GM19468 (cell line): ENCODE measurements around the gene FLNB.
"Not testable (repeated sequence)": the region's sequence is repeated elsewhere in the genome, so short reads cannot be mapped to it uniquely, and the experiment has no call there.

Source experiments
- ATAC-seq: cut with Tn5 transposase; IDR thresholded peaks from one replicate; pipeline ENCODE4 v1.9.1; 2021; ENCODE audit warnings: mild to moderate bottlenecking, moderate library complexity, moderate number of reproducible peaks; ENCODE audit not compliant: unreplicated experiment; ENCODE audit errors: extremely low read depth

Gene FLNB

DNA sequence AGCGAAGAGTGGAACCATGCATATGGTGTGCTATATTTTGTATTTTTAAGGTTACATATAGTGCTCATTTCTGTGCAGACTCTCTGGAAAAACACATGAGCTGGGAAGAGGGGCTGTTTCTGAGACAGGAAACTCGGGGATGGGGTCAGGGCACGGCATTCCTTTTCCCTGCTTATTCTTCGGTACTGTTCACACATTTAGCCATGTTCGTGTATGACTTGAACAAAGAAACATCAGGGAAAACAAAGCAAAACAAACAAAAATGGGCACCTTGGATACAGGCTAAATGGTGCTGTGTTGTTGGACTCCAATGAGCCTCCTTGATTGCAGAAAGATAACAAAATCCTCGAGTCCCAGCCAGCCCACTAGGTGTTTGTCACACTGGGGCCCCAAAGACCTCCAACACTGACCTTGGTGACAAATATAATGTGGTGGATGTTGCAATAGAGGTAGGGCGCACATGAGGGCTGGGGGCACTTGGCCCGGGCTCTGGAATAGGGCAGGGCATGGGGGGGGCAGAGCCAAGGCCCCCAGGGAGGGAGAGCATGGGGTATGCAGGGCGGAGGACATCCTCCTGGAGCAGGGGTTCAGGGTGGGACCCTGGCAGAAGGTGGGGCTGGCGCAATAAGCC is 183.3 kb downstream of the FLNB start:
- ATAC-seq = no peak

- ATAC-seq = no peak
Measured at GRCh38 chr3:58192069-58192468, 183.8 kb downstream of the FLNB start.

DNA sequence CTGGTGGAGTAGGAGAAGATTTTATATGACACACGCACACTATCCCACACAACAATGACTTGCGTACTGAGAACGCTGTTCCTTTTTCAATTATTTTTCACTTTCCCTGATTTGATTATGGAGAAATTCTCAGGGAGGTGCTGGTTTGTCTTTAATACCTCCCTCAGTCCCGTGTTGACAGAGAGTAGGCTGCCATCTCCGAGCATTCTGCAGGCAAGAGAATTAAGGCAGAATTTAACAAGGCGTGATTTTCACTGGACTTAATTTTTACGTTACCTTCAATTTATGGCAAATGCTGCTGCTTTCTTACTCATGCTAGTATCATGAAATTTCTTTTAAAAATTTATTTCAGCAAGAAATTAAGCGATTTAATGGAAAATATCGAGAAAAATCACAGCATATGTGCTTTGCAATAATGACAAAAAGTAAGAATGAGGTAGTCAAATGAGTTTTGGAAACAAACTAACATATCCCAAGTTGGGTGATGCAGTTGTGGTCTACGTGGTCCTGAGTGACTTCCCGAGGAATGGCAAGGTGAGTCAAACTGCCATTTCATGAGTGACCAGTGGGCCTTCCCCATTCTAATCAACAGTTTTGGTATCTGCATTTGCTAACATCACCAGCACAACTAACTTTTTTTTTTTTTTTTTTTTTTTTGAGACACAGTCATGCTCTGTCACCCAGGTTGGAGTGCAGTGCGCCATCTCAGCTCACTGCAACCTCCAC is 185.6 kb downstream of the FLNB start:
- no peak for ATAC-seq

DNA sequence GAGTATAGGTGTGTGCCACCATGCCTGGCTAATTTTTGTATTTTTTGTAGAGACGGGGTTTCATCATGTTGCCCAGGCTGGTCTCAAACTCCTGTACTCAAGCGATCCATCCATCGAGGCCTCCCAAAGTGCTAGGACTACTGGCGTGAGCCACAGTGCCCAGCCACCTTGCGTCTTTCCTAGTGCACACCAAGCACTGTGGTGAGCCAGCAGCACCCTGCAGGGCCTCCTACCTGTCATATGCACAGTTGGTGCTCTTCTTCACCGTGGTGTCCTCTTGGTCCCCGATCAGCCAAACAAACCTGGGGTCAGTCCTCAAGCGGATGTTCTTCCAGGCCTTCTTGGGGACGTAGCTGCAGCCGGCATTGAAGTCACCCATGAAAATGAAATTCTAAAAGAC is 189.4 kb downstream of the FLNB start:
- no peak for ATAC-seq

DNA sequence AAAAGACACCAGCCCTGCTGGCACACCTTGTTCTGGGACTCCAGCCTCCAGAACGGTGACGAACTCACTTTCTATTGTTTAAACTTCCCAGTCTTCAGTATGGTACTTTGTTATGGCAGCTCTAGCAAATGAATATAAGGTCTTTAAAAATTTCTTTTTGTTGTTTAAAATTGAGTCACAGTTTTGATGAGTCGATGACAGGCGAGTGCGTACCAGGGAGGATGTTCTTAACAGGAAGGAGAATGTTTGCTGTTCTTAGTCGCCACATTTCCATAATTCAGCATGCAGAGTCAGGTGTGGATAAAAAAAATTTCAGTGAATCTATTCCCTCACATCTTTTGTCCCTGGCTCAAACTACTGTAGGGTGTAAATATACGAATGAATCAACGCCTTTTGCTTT is 190.1 kb downstream of the FLNB start:
- no peak for ATAC-seq

DNA sequence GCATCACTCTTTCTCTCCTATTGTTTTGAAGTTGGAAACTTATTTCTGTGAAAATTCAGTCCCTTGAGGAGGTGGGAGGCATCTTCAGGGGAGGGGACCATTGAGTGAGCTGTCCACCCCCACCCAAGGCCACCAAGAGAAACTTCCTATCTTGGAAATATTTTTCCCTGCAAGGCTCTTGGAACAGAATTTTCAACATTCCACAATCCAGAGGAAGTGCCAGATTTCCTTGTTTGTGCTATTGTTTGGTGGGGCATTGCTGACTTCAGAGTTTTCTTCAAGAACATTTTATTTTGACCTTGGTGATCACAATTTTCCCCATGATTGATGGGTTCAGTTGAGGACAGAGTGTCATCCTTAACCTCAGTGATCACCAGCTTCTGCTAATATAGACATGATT is 190.6 kb downstream of the FLNB start:
- ATAC-seq = no peak

DNA sequence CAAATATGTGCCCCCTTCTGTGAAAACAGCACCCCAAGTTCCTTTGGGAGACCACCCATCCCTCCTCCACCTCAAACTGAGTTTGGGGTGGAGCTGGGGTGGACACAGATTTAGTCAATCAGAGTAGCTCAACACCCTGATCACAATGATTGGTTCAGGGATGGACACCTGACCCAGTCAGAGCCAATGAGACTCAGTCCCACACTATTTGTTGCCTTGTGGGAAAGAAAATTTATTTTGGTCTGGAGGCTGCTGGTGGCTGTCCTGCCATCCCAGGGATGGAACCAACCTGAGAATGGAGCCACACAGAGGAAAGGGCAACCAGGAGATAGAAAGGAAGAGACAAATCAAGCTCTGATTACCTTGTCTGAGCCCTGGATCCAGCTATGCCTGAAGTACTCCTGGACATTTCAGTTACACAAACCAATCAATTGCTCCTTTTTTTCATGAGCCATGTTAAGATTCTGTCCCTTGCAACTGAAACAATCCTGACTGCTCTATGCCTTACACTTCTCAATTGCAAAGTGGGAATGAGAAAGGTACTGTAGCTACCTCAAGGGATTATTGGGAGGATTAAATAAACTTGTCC is 192.0 kb downstream of the FLNB start:
- no peak for ATAC-seq

- ATAC-seq = no peak
Measured at GRCh38 chr3:58200846-58201355, 192.7 kb downstream of the FLNB start.

DNA sequence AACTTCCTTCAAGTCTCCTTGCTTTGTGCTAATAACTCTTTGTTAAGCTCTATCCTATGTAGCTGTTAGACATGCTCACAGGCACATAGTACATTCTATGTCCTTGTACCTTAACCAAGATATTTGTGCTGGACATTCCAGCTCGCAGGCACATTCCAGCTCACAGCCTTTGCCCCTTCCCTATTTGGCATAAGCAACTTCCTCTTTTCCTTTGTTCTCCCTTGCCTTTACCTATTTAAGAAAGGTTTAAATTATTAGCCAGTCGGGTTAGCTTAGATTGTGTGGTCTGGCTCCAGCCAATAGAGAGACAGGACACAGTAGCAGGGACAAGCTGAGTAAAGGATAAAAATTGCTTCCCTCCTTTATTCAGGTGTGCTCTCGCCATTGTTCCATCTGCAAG is 193.2 kb downstream of the FLNB start:
- ATAC-seq = not testable (repeated sequence)

DNA sequence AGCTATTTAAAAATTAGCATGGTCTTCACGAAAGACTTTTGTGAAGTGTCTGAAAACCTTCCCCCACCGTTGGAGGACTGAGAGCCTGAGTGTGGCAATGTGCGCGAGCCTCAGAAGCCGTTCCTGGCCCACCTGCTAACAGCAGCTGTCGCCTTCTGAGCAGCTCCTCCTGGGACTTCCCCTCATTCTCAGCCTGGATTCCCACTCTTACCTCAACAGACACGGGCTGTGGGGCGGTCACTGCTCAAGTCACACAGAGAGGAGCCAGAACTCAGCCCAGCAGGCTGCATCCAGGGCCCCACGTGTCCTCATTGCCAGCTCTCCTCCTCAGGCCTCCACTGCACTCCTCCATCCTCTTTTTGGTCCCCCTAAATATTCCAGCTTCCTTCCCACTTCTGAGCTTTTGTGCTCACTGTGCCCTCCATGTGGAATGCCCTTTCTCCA is 194.7 kb downstream of the FLNB start:
- no peak for ATAC-seq

DNA sequence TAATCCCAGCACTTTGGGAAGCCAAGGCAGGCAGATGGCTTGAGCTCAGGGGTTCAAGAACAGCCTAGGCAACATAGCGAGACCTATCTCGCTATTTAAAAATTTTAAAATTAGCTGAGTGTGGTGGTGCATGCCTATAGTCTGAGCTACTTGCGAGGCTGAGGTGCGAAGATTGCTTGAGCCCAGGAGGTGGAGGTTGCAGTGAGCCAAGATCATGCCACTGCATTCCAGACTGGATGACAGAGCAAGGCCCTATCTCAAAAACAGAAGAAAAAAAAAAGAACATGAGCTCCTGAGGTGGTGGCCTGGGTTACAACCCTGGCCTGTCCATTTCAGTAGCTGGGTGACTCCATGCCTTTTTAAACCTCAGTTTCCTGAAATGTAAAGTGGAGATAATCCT is 195.3 kb downstream of the FLNB start:
- no peak for ATAC-seq

DNA sequence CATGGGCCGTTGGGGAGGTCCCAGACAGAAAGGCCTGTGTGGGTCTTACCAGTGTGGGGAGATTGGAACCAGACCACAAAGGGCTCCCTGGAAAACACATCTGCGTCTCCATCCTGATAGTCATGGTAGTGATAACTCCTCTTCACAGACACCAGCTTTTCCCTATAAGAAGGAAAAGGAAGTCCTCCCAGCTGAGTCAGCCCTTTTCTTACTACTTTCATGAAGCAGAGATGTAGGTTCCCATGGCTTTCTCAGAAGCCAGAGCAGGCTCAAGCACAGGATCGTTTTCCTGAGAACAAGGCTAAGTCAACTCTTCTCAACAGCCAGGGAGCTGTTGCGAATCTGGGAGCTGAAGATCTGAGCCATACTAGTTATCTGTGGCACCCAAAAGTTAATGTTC is 196.5 kb downstream of the FLNB start:
- ATAC-seq = no peak

DNA sequence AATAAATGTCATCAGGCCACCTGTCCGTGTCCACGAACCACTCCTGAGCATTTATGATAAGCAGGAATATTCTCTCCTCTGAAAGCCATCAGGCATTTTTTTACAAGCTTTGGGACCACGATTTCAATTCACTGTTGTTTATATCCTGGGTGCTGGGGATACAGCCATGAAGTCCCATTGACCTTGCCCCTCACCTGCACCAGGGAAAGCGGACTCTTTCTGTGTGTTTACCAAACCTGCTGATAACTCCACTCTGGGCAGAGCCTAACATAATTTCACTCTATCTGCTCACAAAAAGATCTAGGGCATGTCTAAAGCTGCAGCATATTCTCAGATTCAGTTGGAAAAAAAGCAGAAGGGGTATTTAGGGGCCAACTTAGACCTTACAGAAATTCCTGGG is 197.8 kb downstream of the FLNB start:
- ATAC-seq = no peak

- no peak for ATAC-seq
Measured at GRCh38 chr3:58206406-58207011, 198.3 kb downstream of the FLNB start.

GRCh38 chr3:58207954-58208353 is 199.7 kb downstream of the FLNB start:
- ATAC-seq = no peak

- no peak for ATAC-seq
Measured at GRCh38 chr3:58209933-58210332, 201.7 kb downstream of the FLNB start.

GRCh38 chr3:58210761-58211460 is 202.7 kb downstream of the FLNB start, which contains the start of gene DNASE1L3:
Gene DNASE1L3 (minus strand): TSS chr3:58210972. CDS start chr3:58210906, 66 bp downstream.
- ATAC-seq = no peak

DNA sequence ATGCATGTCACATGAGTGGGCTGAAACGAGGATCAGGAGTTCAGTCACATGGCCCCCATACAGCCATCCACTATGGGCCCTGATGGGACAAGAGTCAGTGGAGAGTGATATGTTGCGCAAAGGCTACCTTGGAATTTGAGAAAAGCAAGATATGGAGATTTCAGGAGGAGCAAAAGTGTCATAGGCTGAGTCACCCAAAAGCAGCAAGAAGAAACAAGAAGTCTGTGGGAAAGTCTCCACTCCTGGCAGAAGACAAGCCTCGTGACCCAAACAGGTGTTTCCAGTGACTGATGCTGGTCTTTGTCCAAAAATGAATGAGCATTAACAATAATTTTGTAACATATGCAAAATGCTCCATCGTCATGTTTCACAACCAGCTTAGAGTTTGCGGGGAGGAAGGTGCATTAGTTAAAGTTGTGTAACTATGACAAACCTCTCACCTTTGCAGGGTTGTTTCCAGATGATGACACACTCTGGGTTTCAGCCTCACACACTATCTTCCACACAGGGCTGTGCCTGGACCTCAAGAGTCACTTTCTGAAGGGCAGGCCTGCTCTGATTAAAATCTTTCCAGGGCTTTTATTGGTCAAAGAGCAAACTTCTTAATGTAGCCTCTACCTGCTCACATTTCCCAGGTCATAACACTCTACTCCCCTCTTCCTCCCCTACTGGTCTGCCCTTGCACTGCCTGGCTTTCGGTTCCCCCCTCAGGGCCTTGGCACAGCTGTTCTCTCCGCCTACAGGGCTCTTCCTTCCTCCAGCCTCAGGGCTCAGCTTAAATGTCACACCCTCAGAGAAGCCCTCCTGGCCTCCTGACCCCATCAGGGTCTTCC is 206.5 kb downstream of the FLNB start:
- ATAC-seq = peak; percentile 49

DNA sequence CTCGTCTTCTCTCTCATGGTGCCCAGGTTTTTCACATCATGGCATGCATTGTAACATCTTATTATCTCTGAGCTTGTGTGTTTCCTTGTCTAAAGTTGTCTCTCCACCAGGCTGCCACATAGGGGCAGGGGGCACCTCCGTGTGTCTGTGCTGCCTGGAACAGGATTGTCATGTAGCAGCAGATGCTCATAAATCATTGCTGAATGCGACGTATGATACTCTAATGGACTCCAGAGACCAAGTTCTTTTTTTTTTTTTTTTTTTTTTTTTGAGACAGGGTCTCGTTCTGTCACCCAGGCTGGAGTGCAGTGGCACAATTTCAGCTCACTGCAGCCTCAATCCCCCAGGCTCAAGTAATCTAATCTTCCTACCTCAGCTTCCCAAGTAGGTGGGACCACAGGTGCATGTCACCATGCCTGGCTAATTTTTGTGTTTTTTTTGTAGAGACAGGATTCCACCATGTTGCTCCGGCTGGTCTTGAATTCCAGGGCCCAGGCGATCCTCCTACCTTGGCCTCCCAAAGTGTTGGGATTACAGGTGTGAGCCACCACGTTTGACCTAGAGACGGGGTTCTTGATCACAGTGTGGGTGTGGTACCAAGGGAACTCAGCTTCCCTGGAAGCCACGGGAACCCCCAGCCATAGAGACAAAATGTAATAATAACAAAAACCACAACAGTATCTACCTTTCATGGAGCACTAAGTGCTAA is 207.2 kb downstream of the FLNB start:
- no peak for ATAC-seq
